Islet precursor cell (in vitro differentiated cells): ENCODE measurements around the gene PAX8.

ENCODE experiments used
- DNase-seq: peaks from one replicate; pipeline ENCODE4 v3.0.0-alpha.2; 2018

PAX8 gene

GRCh38 chr2:113180131-113180946 lies 98.4 kb downstream of the PAX8 start:
- peak; percentile 72 for DNase-seq

- DNase-seq: no peak
These were observed 99.2 kb downstream of the PAX8 start for GRCh38 chr2:113179446-113180045.

- no peak for DNase-seq
These were observed 99.8 kb downstream of the PAX8 start for GRCh38 chr2:113178891-113179290.

- DNase-seq: no peak
These were observed 100.5 kb downstream of the PAX8 start for GRCh38 chr2:113178069-113178746.

GRCh38 chr2:113176696-113177355 lies 101.9 kb downstream of the PAX8 start:
- no peak for DNase-seq

- DNase-seq: no peak
These were observed 102.7 kb downstream of the PAX8 start for GRCh38 chr2:113175736-113176695.

GRCh38 chr2:113175042-113175628 lies 103.6 kb downstream of the PAX8 start:
- peak; percentile 60 for DNase-seq

GRCh38 chr2:113174376-113174750 lies 104.4 kb downstream of the PAX8 start:
- DNase-seq: peak; percentile 40

- DNase-seq: peak; percentile 50
These were observed 105.0 kb downstream of the PAX8 start, which contains the start of gene PSD4 for GRCh38 chr2:113173542-113174375. Gene PSD4 (plus strand): TSS chr2:113173971. CDS start chr2:113182457, 8,486 bp downstream.

- DNase-seq: no peak
These were observed 105.8 kb downstream of the PAX8 start for GRCh38 chr2:113172721-113173541.

GRCh38 chr2:113171334-113172075 lies 107.2 kb downstream of the PAX8 start:
- DNase-seq: peak; percentile 49

- DNase-seq: no peak
These were observed 109.1 kb downstream of the PAX8 start for GRCh38 chr2:113169586-113169985.

- no peak for DNase-seq
These were observed 109.7 kb downstream of the PAX8 start for GRCh38 chr2:113169002-113169530.

- DNase-seq: no peak
These were observed 110.8 kb downstream of the PAX8 start for GRCh38 chr2:113167962-113168340.

GRCh38 chr2:113167115-113167932 lies 111.4 kb downstream of the PAX8 start:
- DNase-seq: no peak

GRCh38 chr2:113166187-113166645 lies 112.5 kb downstream of the PAX8 start:
- DNase-seq: no peak
